A549 (cell line): Measurements from ENCODE around the gene CACNA2D2. TPM values are rescaled to one million over a fixed set of nuclear protein-coding genes. Genes with fewer than 3 reads are reported as not detected.
A peak's percentile ranks its signal among the peaks of the same experiment; 100 is the strongest.

Experiments
- ATAC-seq, 2 experiments: fragments of 200-7000 bp in 1 of 2; fragments of >200 bp in 1 of 2; cut with Nextera tagmentation in 1 of 2; cut with Tn5 transposase in 1 of 2; 3 replicates each; pipeline versions ENCODE4 v1.8.0 to v1.9.1; 2018 to 2020; ENCODE audit warnings: mild to moderate bottlenecking in 1 of 2, moderate library complexity in 1 of 2
- CTCF ChIA-PET: fragments of 300-600 bp; sonication (Branson Sonifier 250); formaldehyde crosslinking; extraction: SDS; loops from one replicate; lab custom pipeline; 2021; ENCODE audit warnings: antibody characterized with exemption, inconsistent platforms; lab: Yijun Ruan, JAX
- POLR2A ChIA-PET: fragments of 350-600 bp; formaldehyde crosslinking; extraction: SDS; loops from one replicate; lab custom pipeline; 2021; ENCODE audit warnings: antibody characterized with exemption, inconsistent platforms; lab: Yijun Ruan, JAX
- DNase-seq, 2 experiments: peaks; one replicate each; pipeline versions ENCODE4 v3.0.0 to v3.0.0-alpha.2; 2011 to 2016; ENCODE audit warnings: low read depth in 1 of 2, low spot score in 1 of 2
- FAIRE-seq: peaks from 2 replicates; lab custom pipeline; 2011; peaks lifted over from hg19 to GRCh38; lab: Jason Lieb, UNC
- H3K27ac ChIP-seq, 2 experiments: fragments of >200 bp; sonication (Bioruptor Twin); formaldehyde crosslinking; 3 replicates each; pipeline ENCODE4 v1.5.1; 2016 to 2017
- H3K4me1 ChIP-seq: fragments of >200 bp; sonication (Bioruptor Twin); formaldehyde crosslinking; 3 replicates; pipeline ENCODE4 v1.6.1; 2016
- H3K4me2 ChIP-seq: fragments of >200 bp; sonication (Bioruptor Twin); formaldehyde crosslinking; 3 replicates; pipeline ENCODE4 v1.6.1; 2016
- H3K4me3 ChIP-seq: fragments of >200 bp; sonication (Bioruptor Twin); formaldehyde crosslinking; 3 replicates; pipeline ENCODE4 v1.5.1; 2016
- H3K9me3 ChIP-seq: fragments of >200 bp; sonication (Bioruptor Twin); formaldehyde crosslinking; 3 replicates; pipeline ENCODE4 v1.6.1; 2016
- BHLHE40 ChIP-seq: IDR thresholded peaks from 2 replicates; pipeline ENCODE4 v1.6.1; 2012; ENCODE audit warnings: low read depth, low read length, inconsistent platforms
- CHD2 ChIP-seq: fragments of 150-350 bp; IDR thresholded peaks from 2 replicates; pipeline ENCODE4 v1.6.1; 2014; ENCODE audit warnings: low read length; ENCODE audit not compliant: partially characterized antibody
- EHMT2 ChIP-seq: fragments of 200-600 bp; sonication (generic); IDR thresholded peaks from 2 replicates; pipeline ENCODE4 v1.6.1; 2016; ENCODE audit warnings: antibody characterized with exemption, low read depth, mild to moderate bottlenecking, moderate library complexity
- ESRRA ChIP-seq: fragments of 150-350 bp; IDR thresholded peaks from 2 replicates; pipeline ENCODE4 v1.6.1; 2014; ENCODE audit warnings: mild to moderate bottlenecking, low read length, borderline replicate concordance
- FOSB ChIP-seq: fragments of 250-450 bp; sonication (Bioruptor Pico); IDR thresholded peaks from 2 replicates; pipeline ENCODE4 v1.5.0; 2020; ENCODE audit warnings: mild to moderate bottlenecking, moderate library complexity
- GATA3 ChIP-seq: IDR thresholded peaks from 2 replicates; pipeline ENCODE4 v1.6.1; 2012; ENCODE audit warnings: borderline replicate concordance
- HOXB5 ChIP-seq: fragments of 250-450 bp; sonication (Bioruptor Pico); IDR thresholded peaks from 2 replicates; pipeline ENCODE4 v1.5.0; 2020; ENCODE audit warnings: mild to moderate bottlenecking, moderate library complexity
- JUN ChIP-seq, 2 experiments: fragments of >200 bp; sonication (Bioruptor Twin); formaldehyde crosslinking; IDR thresholded peaks; 2 replicates in 1 of 2; 3 replicates in 1 of 2; pipeline ENCODE4 v1.6.1; 2016 to 2017
- KDM1A ChIP-seq: fragments of 200-600 bp; sonication (generic); IDR thresholded peaks from 2 replicates; pipeline ENCODE4 v1.6.1; 2016; ENCODE audit warnings: low read depth, mild to moderate bottlenecking
- KDM5A ChIP-seq: fragments of 200-600 bp; sonication (generic); IDR thresholded peaks from 2 replicates; pipeline ENCODE4 v1.6.1; 2016; ENCODE audit warnings: antibody characterized with exemption, mild to moderate bottlenecking
- MAFK ChIP-seq: fragments of 450-650 bp; IDR thresholded peaks from 2 replicates; pipeline ENCODE4 v1.6.1; 2014; ENCODE audit not compliant: partially characterized antibody
- MYC ChIP-seq: IDR thresholded peaks from 2 replicates; pipeline ENCODE4 v1.6.1; 2012; ENCODE audit warnings: mild to moderate bottlenecking, inconsistent platforms, low read length, improper control_type of control experiment, borderline replicate concordance
- NFE2L2 ChIP-seq: fragments of 150-350 bp; conservative IDR thresholded peaks from 2 replicates; pipeline ENCODE4 v1.6.1; 2014; ENCODE audit warnings: low read length
- NR3C1 ChIP-seq: fragments of >200 bp; sonication (Bioruptor Twin); formaldehyde crosslinking; IDR thresholded peaks from 3 replicates; pipeline ENCODE4 v1.6.1; 2017
- PHF8 ChIP-seq: fragments of 200-600 bp; sonication (generic); IDR thresholded peaks from 2 replicates; pipeline ENCODE4 v1.6.1; 2016; ENCODE audit warnings: low read depth, mild to moderate bottlenecking, antibody characterized with exemption, moderate library complexity, borderline replicate concordance
- POLR2A ChIP-seq: IDR thresholded peaks from 2 replicates; pipeline ENCODE4 v1.6.1; 2012; ENCODE audit warnings: mild to moderate bottlenecking, low read length
- POLR2AphosphoS2 ChIP-seq: conservative IDR thresholded peaks from 2 replicates; pipeline ENCODE4 v1.6.1; 2012; ENCODE audit warnings: low read length, improper control_type of control experiment, inconsistent platforms
- RAD21 ChIP-seq, 2 experiments: fragments of >200 bp in 1 of 2; sonication (Bioruptor Twin) in 1 of 2; formaldehyde crosslinking in 1 of 2; IDR thresholded peaks in 1 of 2; conservative IDR thresholded peaks in 1 of 2; 2 replicates in 1 of 2; 3 replicates in 1 of 2; pipeline ENCODE4 v1.6.1; 2012 to 2018; ENCODE audit warnings: inconsistent platforms in 1 of 2
- SREBF2 ChIP-seq: fragments of 450-650 bp; IDR thresholded peaks from 2 replicates; pipeline ENCODE4 v1.6.1; 2014; ENCODE audit warnings: mild to moderate bottlenecking, moderate library complexity
- WGBS: methylation state at CpG from one replicate; pipeline ENCODE4 v1.1.6; 2017; ENCODE audit errors: missing lambda C conversion rate; 5-methylcytosine and 5-hydroxymethylcytosine counted together
- polyA plus RNA-seq, 4 experiments: library from polyadenylated mRNA; depleted of rRNA in 3 of 4; stranded (reverse); fragments of >200 nt; fragmentation: RNase III in 1 of 4; extraction: RNeasy Plus Mini Kit Qiagen cat#74134 plus additional on column Dnase treatment in 1 of 4; gene quantifications; 2 replicates in 3 of 4; 3 replicates in 1 of 4; pipeline ENCODE4 v1.2.3, GENCODE V29; 2011 to 2017
- TF ChIP-seq, protein P1 (sequence below): fragments of 150-350 bp; IDR thresholded peaks from 2 replicates; pipeline ENCODE4 v1.6.1; 2014; ENCODE audit warnings: low read depth, mild to moderate bottlenecking, low read length
- TF ChIP-seq, protein P2 (sequence below): fragments of 450-650 bp; IDR thresholded peaks from 2 replicates; pipeline ENCODE4 v1.6.1; 2014; ENCODE audit warnings: antibody characterized with exemption
- TF ChIP-seq, protein P3 (sequence below): fragments of >200 bp; sonication (Bioruptor Twin); formaldehyde crosslinking; IDR thresholded peaks from 3 replicates; pipeline ENCODE4 v1.6.1; 2016
- TF ChIP-seq, protein P4 (sequence below): fragments of >200 bp; sonication (Bioruptor Twin); formaldehyde crosslinking; IDR thresholded peaks from 3 replicates; pipeline ENCODE4 v1.5.1; 2016
- TF ChIP-seq, protein P5 (sequence below): IDR thresholded peaks from 2 replicates; pipeline ENCODE4 v1.6.1; 2012; ENCODE audit warnings: low read depth, borderline replicate concordance
- TF ChIP-seq, protein P6 (sequence below): IDR thresholded peaks from 2 replicates; pipeline ENCODE4 v1.6.1; 2012

Gene CACNA2D2
- polyA plus RNA-seq, 2 of the 4 experiments (the other 2 are of a cell fraction): 0.21 to 0.75 TPM

DNA sequence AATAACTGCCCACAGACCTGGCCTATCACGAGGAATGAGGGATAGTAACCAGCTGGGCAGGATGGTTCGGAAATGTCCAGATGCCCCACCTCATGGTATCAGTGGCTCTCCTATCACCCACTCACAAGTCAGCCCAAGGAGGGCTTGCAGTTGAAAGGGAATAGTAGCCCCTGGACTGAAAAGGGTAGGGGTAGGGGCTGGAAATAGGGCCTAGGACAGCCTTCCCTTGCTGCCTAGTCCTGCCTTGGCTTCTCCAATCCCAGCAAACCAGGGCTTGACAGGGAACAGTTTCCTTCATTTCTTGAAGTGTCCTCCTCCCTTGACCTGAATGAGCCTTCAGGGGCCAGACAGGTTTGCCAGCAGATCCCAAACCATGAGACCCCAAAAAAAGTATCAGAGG is 1.2 kb upstream of the CACNA2D2 start:
- Histone ChIP-seq H3K4me3 (no peak overlapping the region), H3K4me2 (no peak overlapping the region), H3K9me3 (no peaks in the 10 kb centered on the region), H3K4me1 (0 out of 3 replicates have a peak, but pooled peaks cover 3% of the 10 kb centered on the region), H3K27ac (no peak overlapping the region)
- CTCF ChIA-PET: interaction anchor here (1.4 kb wide), 2 partner anchors 12 to 157 kb away, joined by 3 to 4 read pairs; no protein-coding TSS in a partner anchor
- TF ChIP-seq, protein P1, sequence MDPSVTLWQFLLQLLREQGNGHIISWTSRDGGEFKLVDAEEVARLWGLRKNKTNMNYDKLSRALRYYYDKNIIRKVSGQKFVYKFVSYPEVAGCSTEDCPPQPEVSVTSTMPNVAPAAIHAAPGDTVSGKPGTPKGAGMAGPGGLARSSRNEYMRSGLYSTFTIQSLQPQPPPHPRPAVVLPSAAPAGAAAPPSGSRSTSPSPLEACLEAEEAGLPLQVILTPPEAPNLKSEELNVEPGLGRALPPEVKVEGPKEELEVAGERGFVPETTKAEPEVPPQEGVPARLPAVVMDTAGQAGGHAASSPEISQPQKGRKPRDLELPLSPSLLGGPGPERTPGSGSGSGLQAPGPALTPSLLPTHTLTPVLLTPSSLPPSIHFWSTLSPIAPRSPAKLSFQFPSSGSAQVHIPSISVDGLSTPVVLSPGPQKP: no peak
- TF ChIP-seq MAFK: no peak
- TF ChIP-seq NFE2L2: no peak
- TF ChIP-seq, protein P2, sequence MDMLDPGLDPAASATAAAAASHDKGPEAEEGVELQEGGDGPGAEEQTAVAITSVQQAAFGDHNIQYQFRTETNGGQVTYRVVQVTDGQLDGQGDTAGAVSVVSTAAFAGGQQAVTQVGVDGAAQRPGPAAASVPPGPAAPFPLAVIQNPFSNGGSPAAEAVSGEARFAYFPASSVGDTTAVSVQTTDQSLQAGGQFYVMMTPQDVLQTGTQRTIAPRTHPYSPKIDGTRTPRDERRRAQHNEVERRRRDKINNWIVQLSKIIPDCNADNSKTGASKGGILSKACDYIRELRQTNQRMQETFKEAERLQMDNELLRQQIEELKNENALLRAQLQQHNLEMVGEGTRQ: no peak
- no peak for TF ChIP-seq FOSB (CRISPR knock-in tag)
- no peak for TF ChIP-seq PHF8
- no peak for TF ChIP-seq POLR2AphosphoS2
- TF ChIP-seq ESRRA: no peak
- TF ChIP-seq, protein P3, sequence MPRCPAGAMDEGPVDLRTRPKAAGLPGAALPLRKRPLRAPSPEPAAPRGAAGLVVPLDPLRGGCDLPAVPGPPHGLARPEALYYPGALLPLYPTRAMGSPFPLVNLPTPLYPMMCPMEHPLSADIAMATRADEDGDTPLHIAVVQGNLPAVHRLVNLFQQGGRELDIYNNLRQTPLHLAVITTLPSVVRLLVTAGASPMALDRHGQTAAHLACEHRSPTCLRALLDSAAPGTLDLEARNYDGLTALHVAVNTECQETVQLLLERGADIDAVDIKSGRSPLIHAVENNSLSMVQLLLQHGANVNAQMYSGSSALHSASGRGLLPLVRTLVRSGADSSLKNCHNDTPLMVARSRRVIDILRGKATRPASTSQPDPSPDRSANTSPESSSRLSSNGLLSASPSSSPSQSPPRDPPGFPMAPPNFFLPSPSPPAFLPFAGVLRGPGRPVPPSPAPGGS: no peak
- no peak for TF ChIP-seq KDM1A
- no peak for DNase-seq
- POLR2A ChIA-PET: no interaction called here
- ATAC-seq: no peak
- no peak for FAIRE-seq
- WGBS: no CpG with 5 or more reads among the region's 2 CpGs

DNA sequence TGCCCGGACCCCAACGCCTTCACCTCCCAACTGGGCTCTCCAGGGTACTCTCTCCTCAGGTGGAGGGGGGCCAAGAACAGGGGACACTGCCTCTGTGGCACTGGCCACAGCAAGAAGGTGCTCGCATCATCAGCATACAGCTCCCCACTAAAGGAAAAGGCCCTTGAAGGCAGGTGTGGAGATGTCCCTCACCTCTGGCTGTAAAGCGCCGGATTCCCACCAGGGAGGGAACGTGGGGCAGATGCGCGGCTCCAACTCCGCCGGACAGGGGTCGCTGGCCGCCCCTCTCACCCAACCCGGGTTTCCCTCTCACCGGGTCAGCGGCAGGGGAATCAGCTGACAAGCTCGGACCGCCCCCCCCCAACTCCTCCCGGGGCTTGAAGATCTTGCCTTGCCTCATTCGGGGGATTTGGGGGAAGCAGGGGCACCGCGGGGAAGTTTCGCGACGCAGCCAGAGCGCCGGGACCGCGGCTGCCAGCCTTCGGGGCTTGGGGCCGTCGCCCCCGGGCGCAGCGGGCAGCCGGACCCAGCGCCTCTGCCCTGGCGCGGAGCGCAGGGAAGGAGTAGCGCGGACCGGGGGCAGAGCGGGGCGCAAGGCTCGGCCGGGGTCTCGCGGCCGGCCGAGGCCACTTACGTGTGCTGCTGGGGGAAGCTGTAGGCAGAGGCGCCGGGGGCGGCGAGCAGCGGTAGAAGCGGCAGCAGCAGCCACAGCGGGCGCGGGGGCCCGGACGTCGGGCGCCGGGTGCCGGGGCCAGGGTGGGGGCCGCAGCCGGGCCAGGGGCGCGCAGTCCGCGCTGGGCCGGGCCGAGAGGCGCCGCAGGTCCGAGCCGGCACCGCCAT is 630 bp downstream of the CACNA2D2 start:
- no peak for TF ChIP-seq KDM5A
- no peak for TF ChIP-seq SREBF2
- no peak for TF ChIP-seq KDM1A
- TF ChIP-seq RAD21 (conservative IDR thresholded peaks at IDR 0.05 in 1 of 2, IDR thresholded peaks at IDR 0.05 in 1 of 2): no peak
- TF ChIP-seq JUN (IDR thresholded peaks at IDR 0.05): no peak
- TF ChIP-seq HOXB5 (CRISPR knock-in tag): no peak
- no peak for TF ChIP-seq EHMT2
- TF ChIP-seq, protein P4, sequence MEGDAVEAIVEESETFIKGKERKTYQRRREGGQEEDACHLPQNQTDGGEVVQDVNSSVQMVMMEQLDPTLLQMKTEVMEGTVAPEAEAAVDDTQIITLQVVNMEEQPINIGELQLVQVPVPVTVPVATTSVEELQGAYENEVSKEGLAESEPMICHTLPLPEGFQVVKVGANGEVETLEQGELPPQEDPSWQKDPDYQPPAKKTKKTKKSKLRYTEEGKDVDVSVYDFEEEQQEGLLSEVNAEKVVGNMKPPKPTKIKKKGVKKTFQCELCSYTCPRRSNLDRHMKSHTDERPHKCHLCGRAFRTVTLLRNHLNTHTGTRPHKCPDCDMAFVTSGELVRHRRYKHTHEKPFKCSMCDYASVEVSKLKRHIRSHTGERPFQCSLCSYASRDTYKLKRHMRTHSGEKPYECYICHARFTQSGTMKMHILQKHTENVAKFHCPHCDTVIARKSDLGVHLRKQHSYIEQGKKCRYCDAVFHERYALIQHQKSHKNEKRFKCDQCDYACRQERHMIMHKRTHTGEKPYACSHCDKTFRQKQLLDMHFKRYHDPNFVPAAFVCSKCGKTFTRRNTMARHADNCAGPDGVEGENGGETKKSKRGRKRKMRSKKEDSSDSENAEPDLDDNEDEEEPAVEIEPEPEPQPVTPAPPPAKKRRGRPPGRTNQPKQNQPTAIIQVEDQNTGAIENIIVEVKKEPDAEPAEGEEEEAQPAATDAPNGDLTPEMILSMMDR: no peak
- no peak for TF ChIP-seq POLR2A
- no peak for TF ChIP-seq GATA3
- no peak for TF ChIP-seq CHD2
- TF ChIP-seq MYC: no peak
- TF ChIP-seq, protein P5, sequence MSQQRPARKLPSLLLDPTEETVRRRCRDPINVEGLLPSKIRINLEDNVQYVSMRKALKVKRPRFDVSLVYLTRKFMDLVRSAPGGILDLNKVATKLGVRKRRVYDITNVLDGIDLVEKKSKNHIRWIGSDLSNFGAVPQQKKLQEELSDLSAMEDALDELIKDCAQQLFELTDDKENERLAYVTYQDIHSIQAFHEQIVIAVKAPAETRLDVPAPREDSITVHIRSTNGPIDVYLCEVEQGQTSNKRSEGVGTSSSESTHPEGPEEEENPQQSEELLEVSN: no peak
- TF ChIP-seq BHLHE40: no peak
- TF ChIP-seq, protein P6, sequence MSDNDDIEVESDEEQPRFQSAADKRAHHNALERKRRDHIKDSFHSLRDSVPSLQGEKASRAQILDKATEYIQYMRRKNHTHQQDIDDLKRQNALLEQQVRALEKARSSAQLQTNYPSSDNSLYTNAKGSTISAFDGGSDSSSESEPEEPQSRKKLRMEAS: no peak
- no peak for TF ChIP-seq ESRRA
- TF ChIP-seq NR3C1: no peak
- 0 out of 3 replicates have a peak, but pooled peaks cover 3% of the 10 kb centered on the region for H3K4me1 ChIP-seq
- 29% methylated on average over 4 of the region's 79 CpGs for WGBS
- H3K27ac ChIP-seq: peak overlapping the region; percentile 57 to 80; a peak in 5 of 6 replicates
- ChIA-PET CTCF (interaction anchor here (0.6 kb wide), 1 partner anchor 156 kb away, joined by 3 read pairs; no protein-coding TSS in a partner anchor), POLR2A (no interaction called here)
- peak overlapping the region; percentile 94 for H3K4me2 ChIP-seq
- ATAC-seq: peak in 1 of 2 experiments; percentile 8; a peak in 2 of 6 replicates
- no peak for DNase-seq
- H3K9me3 ChIP-seq: no peaks in the 10 kb centered on the region
- H3K4me3 ChIP-seq: peak overlapping the region; percentile 67
- no peak for FAIRE-seq
